Uterus (tissue), 2 donors: ENCODE measurements around the gene SVIL.

Experiments used
- CTCF ChIP-seq, 4 experiments: fragments of 200-600 bp in 2 of 4; fragments of 450-650 bp in 2 of 4; sonication (generic) in 2 of 4; IDR thresholded peaks; one replicate each; pipeline ENCODE4 v1.5.1; 2016 to 2019; ENCODE audit warnings: antibody characterized with exemption in 4 of 4, mild to moderate bottlenecking in 2 of 4, moderate library complexity in 1 of 4
- POLR2A ChIP-seq, 2 donors: fragments of 450-650 bp; IDR thresholded peaks; one replicate each; pipeline ENCODE4 v1.6.1; 2016; ENCODE audit warnings: antibody characterized with exemption in 2 of 2, mild to moderate bottlenecking in 1 of 2, moderate library complexity in 1 of 2

- TF ChIP-seq CTCF (IDR thresholded peaks at IDR 0.05), result no peak
- no peak for TF ChIP-seq POLR2A (IDR thresholded peaks at IDR 0.05)
Observed at GRCh38 chr10:29598851-29599311, 35.9 kb downstream of the SVIL start.
